HEK293 (cell line): Measurements from ENCODE around the gene RIBC2.

Experiments used
- CTCF ChIP-seq: fragments of 450-650 bp; formaldehyde crosslinking; IDR thresholded peaks from 2 replicates; pipeline ENCODE4 v1.5.1; 2016; ENCODE audit warnings: missing biosample characterization, missing genetic modification characterization
- REST ChIP-seq: fragments of 450-650 bp; formaldehyde crosslinking; IDR thresholded peaks from 2 replicates; pipeline ENCODE4 v1.5.1; 2016; ENCODE audit warnings: missing biosample characterization, missing genetic modification characterization
- ZBTB21 ChIP-seq: fragments of 450-650 bp; formaldehyde crosslinking; IDR thresholded peaks from 2 replicates; pipeline ENCODE4 v1.5.1; 2017; ENCODE audit warnings: missing biosample characterization, missing genetic modification characterization
- ZNF148 ChIP-seq: fragments of 450-650 bp; formaldehyde crosslinking; IDR thresholded peaks from 2 replicates; pipeline ENCODE4 v1.5.0; 2017; ENCODE audit warnings: missing biosample characterization, missing genetic modification characterization, borderline replicate concordance
- ZNF2 ChIP-seq: fragments of 450-650 bp; formaldehyde crosslinking; IDR thresholded peaks from 2 replicates; pipeline ENCODE4 v1.5.1; 2016; ENCODE audit warnings: missing biosample characterization, missing genetic modification characterization
- ZNF362 ChIP-seq: fragments of 450-650 bp; formaldehyde crosslinking; IDR thresholded peaks from 2 replicates; pipeline ENCODE4 v1.5.1; 2016; ENCODE audit warnings: missing biosample characterization, missing genetic modification characterization
- ZNF701 ChIP-seq: fragments of 450-650 bp; formaldehyde crosslinking; IDR thresholded peaks from 2 replicates; pipeline ENCODE4 v1.5.1; 2016; ENCODE audit warnings: missing biosample characterization, missing genetic modification characterization
- ZSCAN16 ChIP-seq: fragments of 450-650 bp; formaldehyde crosslinking; IDR thresholded peaks from 2 replicates; pipeline ENCODE4 v1.5.1; 2016; ENCODE audit warnings: missing biosample characterization, missing genetic modification characterization
- ZSCAN30 ChIP-seq: fragments of 450-650 bp; IDR thresholded peaks from 2 replicates; pipeline ENCODE4 v1.5.1; 2018; ENCODE audit warnings: missing biosample characterization, mild to moderate bottlenecking, missing genetic modification characterization, moderate library complexity

GRCh38 chr22:45420011-45420410 lies 6.5 kb downstream of the RIBC2 start:
- TF ChIP-seq CTCF (tag by site-specific recombination) (no peak), ZNF362 (tag by site-specific recombination) (no peak), ZSCAN30 (tag by site-specific recombination) (no peak), ZNF701 (tag by site-specific recombination) (no peak), REST (tag by site-specific recombination) (no peak), ZBTB21 (tag by site-specific recombination) (no peak), ZNF148 (tag by site-specific recombination) (no peak), ZNF2 (tag by site-specific recombination) (no peak), ZSCAN16 (no peak)
